ENCODE data around the gene NOM1. TPM values are rescaled to one million over a fixed set of nuclear protein-coding genes. Genes with fewer than 3 reads are reported as not detected.

The NOM1 gene
- total and polyA plus RNA-seq, 2 donors (not counting 1 experiment from before 2014, with no cell fraction given), result 14.2 to 38.3 TPM

GRCh38 chr7:157008206-157009169 is 59.0 kb downstream of the NOM1 start:
- H3K27me3 ChIP-seq (replicated peaks in 1 of 4; ENCODE audit: control extremely low read depth in 1 of 4, control insufficient read depth in 3 of 4, insufficient read depth in 4 of 4, low read length in 3 of 4), result peaks cover 0 to 85% (median 50%) of the 10 kb centered on the region in 4 experiments
- POLR2A ChIA-PET, result interaction anchor here (0.7 kb wide), 1 partner anchor 24 kb away, joined by 3 read pairs; no protein-coding TSS in a partner anchor

More at GRCh38 chr7:157008206-157009169, 59.0 kb downstream of the NOM1 start:
- CTCF ChIA-PET, result no interaction called here
- peak; percentile 15 for DNase-seq
- H3K27ac ChIP-seq (ENCODE audit: low read length in 2 of 2), result no peak overlapping the region
- H3K4me3 ChIP-seq (ENCODE audit: control extremely low read depth in 1 of 5, extremely low read depth in 1 of 5, insufficient read depth in 1 of 5, low read depth in 2 of 5, low read length in 4 of 5), result no peak overlapping the region
- Mint-ChIP-seq H3K27me3 (peaks cover 52% of the 10 kb centered on the region), H3K4me3 (peak overlapping the region; percentile 74), H3K27ac (no peak overlapping the region), H3K4me1 (peaks cover 26% of the 10 kb centered on the region), H3K9me3 (ENCODE audit: insufficient read depth) (no peaks in the 10 kb centered on the region)
- H3K9ac ChIP-seq (ENCODE audit: low read length), result no peak overlapping the region
- H3K4me2 ChIP-seq (replicated peaks; ENCODE audit: low read depth, low read length, poor library complexity, severe bottlenecking), result no peak overlapping the region
- no peaks in the 10 kb centered on the region for H3K79me2 ChIP-seq (ENCODE audit: control insufficient read depth, insufficient read depth, low read length)
- WGBS (ENCODE audit: insufficient coverage), result 9% methylated on average over 35 of the region's 35 CpGs
- no peak overlapping the region for H2AFZ ChIP-seq (ENCODE audit: insufficient read depth, low read depth, low read length, poor library complexity, severe bottlenecking)
- H4K20me1 ChIP-seq (ENCODE audit: control insufficient read depth, insufficient read depth, low read length, poor library complexity, severe bottlenecking), result no peaks in the 10 kb centered on the region
- TF ChIP-seq CTCF (IDR thresholded peaks at IDR 0.05) (no peak), EZH2 (IDR thresholded peaks at IDR 0.05; ENCODE audit: borderline replicate concordance, insufficient read depth, low read depth, low read length, poor library complexity, severe bottlenecking) (no peak)
- no peaks in the 10 kb centered on the region for H3K36me3 ChIP-seq (replicated peaks in 1 of 2; ENCODE audit: control extremely low read depth in 1 of 2, control insufficient read depth in 1 of 2, extremely low read depth in 1 of 2, insufficient read depth in 2 of 2, low read length in 1 of 2)
- intact Hi-C loops (cut with micrococcal nuclease), result no loop called here
- peaks cover 35 to 41% of the 10 kb centered on the region in 2 donors for H3K4me1 ChIP-seq (ENCODE audit: control insufficient read depth in 2 of 2, insufficient read depth in 2 of 2, low read length in 2 of 2)
- no peak for ATAC-seq (ENCODE audit: low read depth)
- peaks cover 0 to 40% (median 0%) of the 10 kb centered on the region in 3 donors for H3K9me3 ChIP-seq (ENCODE audit: control extremely low read depth in 1 of 3, control insufficient read depth in 2 of 3, insufficient read depth in 1 of 3, low read length in 2 of 3)

Data from B cell (primary cell).